WTC11 (cell line): ENCODE measurements around the gene RIMBP2. TPM values are rescaled to one million over a fixed set of nuclear protein-coding genes. Genes with fewer than 3 reads are reported as not detected.

Source experiments
- ATAC-seq: fragments of 200-7000 bp; cut with Tn5 transposase; 2 replicates; pipeline ENCODE4 v1.10.0; 2021; ENCODE audit warnings: mild to moderate bottlenecking, moderate library complexity
- CTCF ChIA-PET: fragments of 300-600 bp; sonication (Branson Sonifier 250); formaldehyde crosslinking; loops from one replicate; lab custom pipeline; 2021; ENCODE audit warnings: antibody characterized with exemption; lab: Charles Lee
- POLR2A ChIA-PET: fragments of 350-600 bp; sonication (Branson Sonifier 250); formaldehyde crosslinking; loops from one replicate; lab custom pipeline; 2021; ENCODE audit warnings: antibody characterized with exemption; lab: Charles Lee
- DNase-seq: peaks from one replicate; pipeline ENCODE4 v3.0.0; 2021; ENCODE audit warnings: low spot score
- H3K27ac Mint-ChIP-seq: 2 replicates; pipeline ENCODE4 v1.8.0; 2021; ENCODE audit warnings: mixed read lengths
- H3K27me3 Mint-ChIP-seq: 2 replicates; pipeline ENCODE4 v1.8.0; 2021; ENCODE audit warnings: low read depth, mild to moderate bottlenecking, moderate library complexity, mixed read lengths
- H3K36me3 Mint-ChIP-seq: 2 replicates; pipeline ENCODE4 v1.8.0; 2021; ENCODE audit warnings: mixed read lengths
- H3K4me1 Mint-ChIP-seq: 2 replicates; pipeline ENCODE4 v1.8.0; 2022; ENCODE audit warnings: mixed read lengths
- H3K4me3 Mint-ChIP-seq: 2 replicates; pipeline ENCODE4 v1.8.0; 2021; ENCODE audit warnings: mild to moderate bottlenecking, moderate library complexity, mixed read lengths
- H3K9me3 Mint-ChIP-seq: 2 replicates; pipeline ENCODE4 v1.8.0; 2021; ENCODE audit warnings: mixed read lengths
- ATF1 ChIP-seq: sonication (generic); formaldehyde crosslinking; IDR thresholded peaks from 2 replicates; pipeline ENCODE4 v1.8.1; 2023; ENCODE audit warnings: mild to moderate bottlenecking, moderate library complexity, missing genetic modification reagents
- CREB1 ChIP-seq: sonication (generic); formaldehyde crosslinking; IDR thresholded peaks from 2 replicates; pipeline ENCODE4 v1.8.0; 2023; ENCODE audit warnings: mild to moderate bottlenecking, missing genetic modification reagents
- EMX1 ChIP-seq: fragments of 250-450 bp; sonication (Bioruptor Pico); IDR thresholded peaks from 2 replicates; pipeline ENCODE4 v1.8.0; 2021; ENCODE audit warnings: mild to moderate bottlenecking
- HMGA2 ChIP-seq: fragments of 250-450 bp; sonication (Bioruptor Pico); IDR thresholded peaks from 2 replicates; pipeline ENCODE4 v1.4.0; 2021; ENCODE audit warnings: mild to moderate bottlenecking, moderate library complexity
- IRF2 ChIP-seq: sonication (generic); formaldehyde crosslinking; IDR thresholded peaks from 2 replicates; pipeline ENCODE4 v1.8.0; 2022; ENCODE audit warnings: low read depth, missing genetic modification reagents, borderline replicate concordance
- JAZF1 ChIP-seq: fragments of 250-450 bp; sonication (Bioruptor Pico); IDR thresholded peaks from 2 replicates; pipeline ENCODE4 v1.9.0; 2021; ENCODE audit warnings: moderate library complexity, mild to moderate bottlenecking, inconsistent platforms
- NFE2L1 ChIP-seq: sonication (generic); formaldehyde crosslinking; IDR thresholded peaks from 2 replicates; pipeline ENCODE4 v1.8.1; 2023; ENCODE audit warnings: missing genetic modification reagents
- ZBTB21 ChIP-seq: sonication (generic); formaldehyde crosslinking; IDR thresholded peaks from 2 replicates; pipeline ENCODE4 v1.8.1; 2023; ENCODE audit warnings: mild to moderate bottlenecking, missing genetic modification reagents, borderline replicate concordance
- ZNF121 ChIP-seq: sonication (generic); formaldehyde crosslinking; IDR thresholded peaks from 2 replicates; pipeline ENCODE4 v1.8.0; 2023; ENCODE audit warnings: missing genetic modification reagents
- ZNF138 ChIP-seq: sonication (generic); formaldehyde crosslinking; conservative IDR thresholded peaks from 2 replicates; pipeline ENCODE4 v1.8.1; 2022; ENCODE audit warnings: mild to moderate bottlenecking, moderate library complexity, missing genetic modification reagents
- ZNF317 ChIP-seq: sonication (generic); formaldehyde crosslinking; IDR thresholded peaks from 2 replicates; pipeline ENCODE4 v1.8.1; 2023; ENCODE audit warnings: low read depth, mild to moderate bottlenecking, moderate library complexity, missing genetic modification reagents, borderline replicate concordance
- total RNA-seq: library from RNA; stranded (reverse); gene quantifications from 3 replicates; pipeline ENCODE4 v1.2.3, GENCODE V29; 2021
- TF ChIP-seq, protein P1 (sequence below): sonication (generic); formaldehyde crosslinking; IDR thresholded peaks from 2 replicates; pipeline ENCODE4 v1.8.1; 2023; ENCODE audit warnings: mild to moderate bottlenecking, moderate library complexity, missing genetic modification reagents
- TF ChIP-seq, protein P2 (sequence below): fragments of 200-600 bp; IDR thresholded peaks from 2 replicates; pipeline ENCODE4 v1.8.0; 2022; ENCODE audit warnings: antibody characterized with exemption
- TF ChIP-seq, protein P3 (sequence below): fragments of 250-450 bp; sonication (Bioruptor Pico); IDR thresholded peaks from 2 replicates; pipeline ENCODE4 v1.9.0; 2021; ENCODE audit warnings: mild to moderate bottlenecking, borderline replicate concordance
- TF ChIP-seq, protein P4 (sequence below): sonication (generic); formaldehyde crosslinking; IDR thresholded peaks from 2 replicates; pipeline ENCODE4 v1.8.1; 2023; ENCODE audit warnings: mild to moderate bottlenecking, missing genetic modification reagents, moderate library complexity
- TF ChIP-seq, protein P5 (sequence below): sonication (generic); formaldehyde crosslinking; IDR thresholded peaks from 2 replicates; pipeline ENCODE4 v1.8.0; 2022; ENCODE audit warnings: mild to moderate bottlenecking, missing genetic modification reagents
- TF ChIP-seq, protein P6 (sequence below): fragments of 250-450 bp; sonication (Bioruptor Pico); IDR thresholded peaks from 2 replicates; pipeline ENCODE4 v1.9.0; 2021; ENCODE audit warnings: mild to moderate bottlenecking
- TF ChIP-seq, protein P7 (sequence below): sonication (generic); formaldehyde crosslinking; IDR thresholded peaks from 2 replicates; pipeline ENCODE4 v1.8.0; 2022; ENCODE audit warnings: mild to moderate bottlenecking, missing genetic modification reagents
- TF ChIP-seq, protein P8 (sequence below): sonication (generic); formaldehyde crosslinking; IDR thresholded peaks from 2 replicates; pipeline ENCODE4 v1.8.0; 2023; ENCODE audit warnings: mild to moderate bottlenecking, missing genetic modification reagents

The RIMBP2 gene
- total RNA-seq, 1 experiment from 2014 or later: 2.6 TPM

DNA sequence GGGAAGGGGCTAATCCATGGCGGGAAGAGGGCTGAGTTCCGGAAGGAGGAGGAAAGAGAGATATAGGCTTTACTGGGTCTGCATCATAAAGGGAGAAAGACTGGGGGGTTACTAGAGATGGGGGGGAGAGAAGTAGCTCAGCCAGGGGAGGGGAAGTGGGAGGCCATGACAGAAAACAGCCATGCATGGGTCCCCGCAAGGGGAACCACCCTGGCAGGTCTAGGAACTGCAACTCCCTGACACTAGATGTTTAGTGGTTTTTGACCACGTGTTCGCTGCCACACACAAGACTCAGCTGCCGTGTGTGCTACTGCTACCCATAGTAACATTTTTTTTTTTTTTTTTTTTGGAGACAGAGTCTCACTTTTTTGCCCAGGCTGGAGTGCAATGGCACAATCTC lies 145.0 kb downstream of the RIMBP2 start (continued):
- TF ChIP-seq, protein P1, sequence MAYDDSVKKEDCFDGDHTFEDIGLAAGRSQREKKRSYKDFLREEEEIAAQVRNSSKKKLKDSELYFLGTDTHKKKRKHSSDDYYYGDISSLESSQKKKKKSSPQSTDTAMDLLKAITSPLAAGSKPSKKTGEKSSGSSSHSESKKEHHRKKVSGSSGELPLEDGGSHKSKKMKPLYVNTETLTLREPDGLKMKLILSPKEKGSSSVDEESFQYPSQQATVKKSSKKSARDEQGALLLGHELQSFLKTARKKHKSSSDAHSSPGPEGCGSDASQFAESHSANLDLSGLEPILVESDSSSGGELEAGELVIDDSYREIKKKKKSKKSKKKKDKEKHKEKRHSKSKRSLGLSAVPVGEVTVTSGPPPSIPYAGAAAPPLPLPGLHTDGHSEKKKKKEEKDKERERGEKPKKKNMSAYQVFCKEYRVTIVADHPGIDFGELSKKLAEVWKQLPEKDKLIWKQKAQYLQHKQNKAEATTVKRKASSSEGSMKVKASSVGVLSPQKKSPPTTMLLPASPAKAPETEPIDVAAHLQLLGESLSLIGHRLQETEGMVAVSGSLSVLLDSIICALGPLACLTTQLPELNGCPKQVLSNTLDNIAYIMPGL: no peak
- TF ChIP-seq JAZF1 (CRISPR knock-in tag) (no peak), NFE2L1 (CRISPR knock-in tag) (no peak)

DNA sequence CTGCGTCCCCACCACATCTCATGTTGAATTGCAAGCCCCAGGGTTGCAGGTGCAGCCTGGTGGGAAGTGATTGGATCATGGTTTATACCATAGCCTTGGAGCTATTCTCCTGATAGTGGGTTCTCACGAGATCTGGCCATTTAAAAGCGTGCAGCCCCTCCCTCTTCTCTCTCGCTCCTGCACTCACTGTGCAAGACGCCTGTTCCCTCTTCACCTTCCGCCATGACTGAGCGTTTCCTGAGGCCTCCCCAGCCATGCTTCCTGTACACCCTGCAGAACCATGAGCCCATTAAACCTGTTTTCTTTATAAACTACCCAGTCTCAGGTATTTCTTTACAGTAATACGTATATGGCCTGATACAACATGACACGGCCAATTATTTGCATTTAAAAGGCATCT lies 146.6 kb downstream of the RIMBP2 start:
- Mint-ChIP-seq H3K4me1 (no peaks in the 10 kb centered on the region), H3K4me3 (no peak overlapping the region), H3K9me3 (peaks cover 22% of the 10 kb centered on the region), H3K27ac (no peak overlapping the region; the same call in 1 of the 2 replicates), H3K36me3 (peaks cover 9% of the 10 kb centered on the region), H3K27me3 (no peaks in the 10 kb centered on the region)
- ATAC-seq (no peak), DNase-seq (no peak)
- ChIA-PET CTCF (no interaction called here), POLR2A (no interaction called here)
- TF ChIP-seq ATF1 (CRISPR knock-in tag): no peak
- TF ChIP-seq, protein P2, sequence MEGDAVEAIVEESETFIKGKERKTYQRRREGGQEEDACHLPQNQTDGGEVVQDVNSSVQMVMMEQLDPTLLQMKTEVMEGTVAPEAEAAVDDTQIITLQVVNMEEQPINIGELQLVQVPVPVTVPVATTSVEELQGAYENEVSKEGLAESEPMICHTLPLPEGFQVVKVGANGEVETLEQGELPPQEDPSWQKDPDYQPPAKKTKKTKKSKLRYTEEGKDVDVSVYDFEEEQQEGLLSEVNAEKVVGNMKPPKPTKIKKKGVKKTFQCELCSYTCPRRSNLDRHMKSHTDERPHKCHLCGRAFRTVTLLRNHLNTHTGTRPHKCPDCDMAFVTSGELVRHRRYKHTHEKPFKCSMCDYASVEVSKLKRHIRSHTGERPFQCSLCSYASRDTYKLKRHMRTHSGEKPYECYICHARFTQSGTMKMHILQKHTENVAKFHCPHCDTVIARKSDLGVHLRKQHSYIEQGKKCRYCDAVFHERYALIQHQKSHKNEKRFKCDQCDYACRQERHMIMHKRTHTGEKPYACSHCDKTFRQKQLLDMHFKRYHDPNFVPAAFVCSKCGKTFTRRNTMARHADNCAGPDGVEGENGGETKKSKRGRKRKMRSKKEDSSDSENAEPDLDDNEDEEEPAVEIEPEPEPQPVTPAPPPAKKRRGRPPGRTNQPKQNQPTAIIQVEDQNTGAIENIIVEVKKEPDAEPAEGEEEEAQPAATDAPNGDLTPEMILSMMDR: no peak
- TF ChIP-seq ZNF121 (CRISPR knock-in tag): no peak
- TF ChIP-seq, protein P3, sequence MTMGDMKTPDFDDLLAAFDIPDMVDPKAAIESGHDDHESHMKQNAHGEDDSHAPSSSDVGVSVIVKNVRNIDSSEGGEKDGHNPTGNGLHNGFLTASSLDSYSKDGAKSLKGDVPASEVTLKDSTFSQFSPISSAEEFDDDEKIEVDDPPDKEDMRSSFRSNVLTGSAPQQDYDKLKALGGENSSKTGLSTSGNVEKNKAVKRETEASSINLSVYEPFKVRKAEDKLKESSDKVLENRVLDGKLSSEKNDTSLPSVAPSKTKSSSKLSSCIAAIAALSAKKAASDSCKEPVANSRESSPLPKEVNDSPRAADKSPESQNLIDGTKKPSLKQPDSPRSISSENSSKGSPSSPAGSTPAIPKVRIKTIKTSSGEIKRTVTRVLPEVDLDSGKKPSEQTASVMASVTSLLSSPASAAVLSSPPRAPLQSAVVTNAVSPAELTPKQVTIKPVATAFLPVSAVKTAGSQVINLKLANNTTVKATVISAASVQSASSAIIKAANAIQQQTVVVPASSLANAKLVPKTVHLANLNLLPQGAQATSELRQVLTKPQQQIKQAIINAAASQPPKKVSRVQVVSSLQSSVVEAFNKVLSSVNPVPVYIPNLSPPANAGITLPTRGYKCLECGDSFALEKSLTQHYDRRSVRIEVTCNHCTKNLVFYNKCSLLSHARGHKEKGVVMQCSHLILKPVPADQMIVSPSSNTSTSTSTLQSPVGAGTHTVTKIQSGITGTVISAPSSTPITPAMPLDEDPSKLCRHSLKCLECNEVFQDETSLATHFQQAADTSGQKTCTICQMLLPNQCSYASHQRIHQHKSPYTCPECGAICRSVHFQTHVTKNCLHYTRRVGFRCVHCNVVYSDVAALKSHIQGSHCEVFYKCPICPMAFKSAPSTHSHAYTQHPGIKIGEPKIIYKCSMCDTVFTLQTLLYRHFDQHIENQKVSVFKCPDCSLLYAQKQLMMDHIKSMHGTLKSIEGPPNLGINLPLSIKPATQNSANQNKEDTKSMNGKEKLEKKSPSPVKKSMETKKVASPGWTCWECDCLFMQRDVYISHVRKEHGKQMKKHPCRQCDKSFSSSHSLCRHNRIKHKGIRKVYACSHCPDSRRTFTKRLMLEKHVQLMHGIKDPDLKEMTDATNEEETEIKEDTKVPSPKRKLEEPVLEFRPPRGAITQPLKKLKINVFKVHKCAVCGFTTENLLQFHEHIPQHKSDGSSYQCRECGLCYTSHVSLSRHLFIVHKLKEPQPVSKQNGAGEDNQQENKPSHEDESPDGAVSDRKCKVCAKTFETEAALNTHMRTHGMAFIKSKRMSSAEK: no peak
- TF ChIP-seq, protein P4, sequence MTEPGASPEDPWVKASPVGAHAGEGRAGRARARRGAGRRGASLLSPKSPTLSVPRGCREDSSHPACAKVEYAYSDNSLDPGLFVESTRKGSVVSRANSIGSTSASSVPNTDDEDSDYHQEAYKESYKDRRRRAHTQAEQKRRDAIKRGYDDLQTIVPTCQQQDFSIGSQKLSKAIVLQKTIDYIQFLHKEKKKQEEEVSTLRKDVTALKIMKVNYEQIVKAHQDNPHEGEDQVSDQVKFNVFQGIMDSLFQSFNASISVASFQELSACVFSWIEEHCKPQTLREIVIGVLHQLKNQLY (CRISPR knock-in tag): no peak
- TF ChIP-seq HMGA2 (CRISPR knock-in tag): no peak
- TF ChIP-seq, protein P5, sequence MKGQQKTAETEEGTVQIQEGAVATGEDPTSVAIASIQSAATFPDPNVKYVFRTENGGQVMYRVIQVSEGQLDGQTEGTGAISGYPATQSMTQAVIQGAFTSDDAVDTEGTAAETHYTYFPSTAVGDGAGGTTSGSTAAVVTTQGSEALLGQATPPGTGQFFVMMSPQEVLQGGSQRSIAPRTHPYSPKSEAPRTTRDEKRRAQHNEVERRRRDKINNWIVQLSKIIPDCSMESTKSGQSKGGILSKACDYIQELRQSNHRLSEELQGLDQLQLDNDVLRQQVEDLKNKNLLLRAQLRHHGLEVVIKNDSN: no peak
- TF ChIP-seq, protein P6, sequence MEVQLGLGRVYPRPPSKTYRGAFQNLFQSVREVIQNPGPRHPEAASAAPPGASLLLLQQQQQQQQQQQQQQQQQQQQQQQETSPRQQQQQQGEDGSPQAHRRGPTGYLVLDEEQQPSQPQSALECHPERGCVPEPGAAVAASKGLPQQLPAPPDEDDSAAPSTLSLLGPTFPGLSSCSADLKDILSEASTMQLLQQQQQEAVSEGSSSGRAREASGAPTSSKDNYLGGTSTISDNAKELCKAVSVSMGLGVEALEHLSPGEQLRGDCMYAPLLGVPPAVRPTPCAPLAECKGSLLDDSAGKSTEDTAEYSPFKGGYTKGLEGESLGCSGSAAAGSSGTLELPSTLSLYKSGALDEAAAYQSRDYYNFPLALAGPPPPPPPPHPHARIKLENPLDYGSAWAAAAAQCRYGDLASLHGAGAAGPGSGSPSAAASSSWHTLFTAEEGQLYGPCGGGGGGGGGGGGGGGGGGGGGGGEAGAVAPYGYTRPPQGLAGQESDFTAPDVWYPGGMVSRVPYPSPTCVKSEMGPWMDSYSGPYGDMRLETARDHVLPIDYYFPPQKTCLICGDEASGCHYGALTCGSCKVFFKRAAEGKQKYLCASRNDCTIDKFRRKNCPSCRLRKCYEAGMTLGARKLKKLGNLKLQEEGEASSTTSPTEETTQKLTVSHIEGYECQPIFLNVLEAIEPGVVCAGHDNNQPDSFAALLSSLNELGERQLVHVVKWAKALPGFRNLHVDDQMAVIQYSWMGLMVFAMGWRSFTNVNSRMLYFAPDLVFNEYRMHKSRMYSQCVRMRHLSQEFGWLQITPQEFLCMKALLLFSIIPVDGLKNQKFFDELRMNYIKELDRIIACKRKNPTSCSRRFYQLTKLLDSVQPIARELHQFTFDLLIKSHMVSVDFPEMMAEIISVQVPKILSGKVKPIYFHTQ: no peak
- no peak for TF ChIP-seq IRF2 (CRISPR knock-in tag)
- no peak for TF ChIP-seq ZBTB21 (CRISPR knock-in tag)
- no peak for TF ChIP-seq EMX1
- TF ChIP-seq JAZF1 (CRISPR knock-in tag): no peak
- no peak for TF ChIP-seq CREB1 (CRISPR knock-in tag)
- TF ChIP-seq, protein P7, sequence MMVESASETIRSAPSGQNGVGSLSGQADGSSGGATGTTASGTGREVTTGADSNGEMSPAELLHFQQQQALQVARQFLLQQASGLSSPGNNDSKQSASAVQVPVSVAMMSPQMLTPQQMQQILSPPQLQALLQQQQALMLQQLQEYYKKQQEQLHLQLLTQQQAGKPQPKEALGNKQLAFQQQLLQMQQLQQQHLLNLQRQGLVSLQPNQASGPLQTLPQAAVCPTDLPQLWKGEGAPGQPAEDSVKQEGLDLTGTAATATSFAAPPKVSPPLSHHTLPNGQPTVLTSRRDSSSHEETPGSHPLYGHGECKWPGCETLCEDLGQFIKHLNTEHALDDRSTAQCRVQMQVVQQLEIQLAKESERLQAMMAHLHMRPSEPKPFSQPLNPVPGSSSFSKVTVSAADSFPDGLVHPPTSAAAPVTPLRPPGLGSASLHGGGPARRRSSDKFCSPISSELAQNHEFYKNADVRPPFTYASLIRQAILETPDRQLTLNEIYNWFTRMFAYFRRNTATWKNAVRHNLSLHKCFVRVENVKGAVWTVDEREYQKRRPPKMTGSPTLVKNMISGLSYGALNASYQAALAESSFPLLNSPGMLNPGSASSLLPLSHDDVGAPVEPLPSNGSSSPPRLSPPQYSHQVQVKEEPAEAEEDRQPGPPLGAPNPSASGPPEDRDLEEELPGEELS: no peak
- TF ChIP-seq ZNF138 (CRISPR knock-in tag): no peak
- TF ChIP-seq ZNF317 (CRISPR knock-in tag): no peak
- TF ChIP-seq, protein P8, sequence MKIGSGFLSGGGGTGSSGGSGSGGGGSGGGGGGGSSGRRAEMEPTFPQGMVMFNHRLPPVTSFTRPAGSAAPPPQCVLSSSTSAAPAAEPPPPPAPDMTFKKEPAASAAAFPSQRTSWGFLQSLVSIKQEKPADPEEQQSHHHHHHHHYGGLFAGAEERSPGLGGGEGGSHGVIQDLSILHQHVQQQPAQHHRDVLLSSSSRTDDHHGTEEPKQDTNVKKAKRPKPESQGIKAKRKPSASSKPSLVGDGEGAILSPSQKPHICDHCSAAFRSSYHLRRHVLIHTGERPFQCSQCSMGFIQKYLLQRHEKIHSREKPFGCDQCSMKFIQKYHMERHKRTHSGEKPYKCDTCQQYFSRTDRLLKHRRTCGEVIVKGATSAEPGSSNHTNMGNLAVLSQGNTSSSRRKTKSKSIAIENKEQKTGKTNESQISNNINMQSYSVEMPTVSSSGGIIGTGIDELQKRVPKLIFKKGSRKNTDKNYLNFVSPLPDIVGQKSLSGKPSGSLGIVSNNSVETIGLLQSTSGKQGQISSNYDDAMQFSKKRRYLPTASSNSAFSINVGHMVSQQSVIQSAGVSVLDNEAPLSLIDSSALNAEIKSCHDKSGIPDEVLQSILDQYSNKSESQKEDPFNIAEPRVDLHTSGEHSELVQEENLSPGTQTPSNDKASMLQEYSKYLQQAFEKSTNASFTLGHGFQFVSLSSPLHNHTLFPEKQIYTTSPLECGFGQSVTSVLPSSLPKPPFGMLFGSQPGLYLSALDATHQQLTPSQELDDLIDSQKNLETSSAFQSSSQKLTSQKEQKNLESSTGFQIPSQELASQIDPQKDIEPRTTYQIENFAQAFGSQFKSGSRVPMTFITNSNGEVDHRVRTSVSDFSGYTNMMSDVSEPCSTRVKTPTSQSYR (CRISPR knock-in tag): no peak
